Activated T-helper 1 cell treated with anti-CD3 and anti-CD28 coated beads, Interleukin-12 subunit alpha, Interleukin-12 subunit beta, Interleukin-2, Interleukin-4 antibody, amounts not matched to agents 30 ng/mL and 10 ng/mL and 1 ng/mL, durations not matched to agents 14 hours and 24 hours and 36 hours (primary cell): ENCODE results near the gene MVD. TPM values are rescaled to one million over a fixed set of nuclear protein-coding genes. Genes with fewer than 3 reads are reported as not detected.

Experiments
- total RNA-seq: library from RNA; stranded (reverse); gene quantifications from 2 replicates; pipeline ENCODE4 v1.2.3, GENCODE V29; 2022

MVD gene
- total RNA-seq, 1 donor from 2014 or later: 88.8 TPM

Other genes with a start within 250 kb of the MVD start
- 20.6 and 21.7 TPM in 2 replicates for gene ZFPM1, start 209.8 kb downstream of the MVD start, total RNA-seq
- 115 and 116 TPM in 2 replicates for gene ZC3H18, start 92.7 kb downstream of the MVD start, total RNA-seq
- gene IL17C, start 24.5 kb downstream of the MVD start, total RNA-seq: not detected in 2 replicates
- gene CYBA, start 12.0 kb downstream of the MVD start, total RNA-seq: 218 and 219 TPM in 2 replicates
- gene SNAI3, start 23.4 kb upstream of the MVD start, total RNA-seq: 1.8 and 2.4 TPM in 2 replicates
- gene RNF166, start 43.3 kb upstream of the MVD start, total RNA-seq: 42.4 and 45.0 TPM in 2 replicates
- gene CTU2, start 43.4 kb upstream of the MVD start, total RNA-seq: 66.3 and 74.7 TPM in 2 replicates
- 214 and 217 TPM in 2 replicates for gene PIEZO1, start 122.1 kb upstream of the MVD start, total RNA-seq
- 95.4 and 97.3 TPM in 2 replicates for gene CDT1, start 140.7 kb upstream of the MVD start, total RNA-seq
- 301 and 303 TPM in 2 replicates for gene APRT, start 148.8 kb upstream of the MVD start, total RNA-seq
- 21.9 and 23.8 TPM in 2 replicates for gene GALNS, start 193.9 kb upstream of the MVD start, total RNA-seq
- 63.1 and 65.4 TPM in 2 replicates for gene TRAPPC2L, start 194.0 kb upstream of the MVD start, total RNA-seq
- gene PABPN1L, start 203.6 kb upstream of the MVD start, total RNA-seq: not detected in 2 replicates